GM18873 (cell line): ENCODE data around the gene HOMER3.

Experiments
- ATAC-seq: cut with Tn5 transposase; IDR thresholded peaks from one replicate; pipeline ENCODE4 v1.9.1; 2021; ENCODE audit warnings: mild to moderate bottlenecking, moderate library complexity, moderate number of reproducible peaks; ENCODE audit not compliant: unreplicated experiment, low FRiP score

The HOMER3 gene

GRCh38 chr19:18940769-18941627 lies at the start of gene HOMER3:
Gene HOMER3 (minus strand): TSS chr19:18941217. CDS start chr19:18938982, 2,235 bp downstream.
- ATAC-seq, result no peak

- ATAC-seq, result no peak
These were observed 49.2 kb upstream of the HOMER3 start for GRCh38 chr19:18990128-18990708.

GRCh38 chr19:18989316-18989715 lies 48.3 kb upstream of the HOMER3 start:
- ATAC-seq, result no peak

- no peak for ATAC-seq
These were observed 46.4 kb upstream of the HOMER3 start for GRCh38 chr19:18987456-18987855.

- no peak for ATAC-seq
These were observed 44.2 kb upstream of the HOMER3 start for GRCh38 chr19:18985257-18985656.

GRCh38 chr19:18984251-18984650 lies 43.2 kb upstream of the HOMER3 start:
- no peak for ATAC-seq

GRCh38 chr19:18982669-18983068 lies 41.7 kb upstream of the HOMER3 start:
- no peak for ATAC-seq

GRCh38 chr19:18980432-18981020 lies 39.5 kb upstream of the HOMER3 start:
- ATAC-seq, result no peak

GRCh38 chr19:18978616-18979015 lies 37.6 kb upstream of the HOMER3 start:
- no peak for ATAC-seq

- no peak for ATAC-seq
These were observed 34.9 kb upstream of the HOMER3 start for GRCh38 chr19:18975869-18976268.

GRCh38 chr19:18975011-18975410 lies 34.0 kb upstream of the HOMER3 start:
- no peak for ATAC-seq

- ATAC-seq, result no peak
These were observed 31.8 kb upstream of the HOMER3 start for GRCh38 chr19:18972851-18973250.

- ATAC-seq, result no peak
These were observed 31.3 kb upstream of the HOMER3 start for GRCh38 chr19:18972301-18972811.

- no peak for ATAC-seq
These were observed 29.1 kb upstream of the HOMER3 start for GRCh38 chr19:18969931-18970659.

- no peak for ATAC-seq
These were observed 26.5 kb upstream of the HOMER3 start for GRCh38 chr19:18967358-18968146.

GRCh38 chr19:18966307-18966706 lies 25.3 kb upstream of the HOMER3 start:
- no peak for ATAC-seq

- no peak for ATAC-seq
These were observed 23.1 kb upstream of the HOMER3 start for GRCh38 chr19:18964121-18964520.

- no peak for ATAC-seq
These were observed 21.0 kb upstream of the HOMER3 start for GRCh38 chr19:18961767-18962620.

- no peak for ATAC-seq
These were observed 19.4 kb upstream of the HOMER3 start for GRCh38 chr19:18960370-18960769.
